ENCODE results near the gene SCUBE1.

Gene SCUBE1

DNA sequence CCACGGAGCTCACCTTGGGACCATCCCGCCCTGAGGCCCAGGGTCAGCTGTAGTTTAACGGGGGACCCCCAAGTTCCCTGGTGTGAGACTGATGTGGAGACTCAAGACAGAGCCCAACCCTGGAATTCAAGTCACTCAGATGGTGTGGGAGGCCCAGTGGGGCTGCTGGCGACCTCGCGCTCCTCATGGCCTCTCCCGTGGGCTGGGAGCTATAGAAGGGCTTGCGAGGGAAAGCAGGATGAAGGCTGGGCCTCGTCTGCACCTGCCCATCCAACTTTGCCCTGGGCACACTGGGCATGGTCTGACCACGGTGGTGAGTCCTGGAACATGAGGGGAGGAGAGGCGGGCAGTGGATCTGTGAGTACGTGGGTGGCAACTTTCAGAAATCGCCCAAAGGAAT lies 142.6 kb downstream of the SCUBE1 start:
- peaks cover 6% of the 10 kb centered on the region for H3K27me3 ChIP-seq
- TF ChIP-seq, protein P1, sequence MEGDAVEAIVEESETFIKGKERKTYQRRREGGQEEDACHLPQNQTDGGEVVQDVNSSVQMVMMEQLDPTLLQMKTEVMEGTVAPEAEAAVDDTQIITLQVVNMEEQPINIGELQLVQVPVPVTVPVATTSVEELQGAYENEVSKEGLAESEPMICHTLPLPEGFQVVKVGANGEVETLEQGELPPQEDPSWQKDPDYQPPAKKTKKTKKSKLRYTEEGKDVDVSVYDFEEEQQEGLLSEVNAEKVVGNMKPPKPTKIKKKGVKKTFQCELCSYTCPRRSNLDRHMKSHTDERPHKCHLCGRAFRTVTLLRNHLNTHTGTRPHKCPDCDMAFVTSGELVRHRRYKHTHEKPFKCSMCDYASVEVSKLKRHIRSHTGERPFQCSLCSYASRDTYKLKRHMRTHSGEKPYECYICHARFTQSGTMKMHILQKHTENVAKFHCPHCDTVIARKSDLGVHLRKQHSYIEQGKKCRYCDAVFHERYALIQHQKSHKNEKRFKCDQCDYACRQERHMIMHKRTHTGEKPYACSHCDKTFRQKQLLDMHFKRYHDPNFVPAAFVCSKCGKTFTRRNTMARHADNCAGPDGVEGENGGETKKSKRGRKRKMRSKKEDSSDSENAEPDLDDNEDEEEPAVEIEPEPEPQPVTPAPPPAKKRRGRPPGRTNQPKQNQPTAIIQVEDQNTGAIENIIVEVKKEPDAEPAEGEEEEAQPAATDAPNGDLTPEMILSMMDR (IDR thresholded peaks at IDR 0.05): no peak
- H3K27ac ChIP-seq: no peak overlapping the region

DNA sequence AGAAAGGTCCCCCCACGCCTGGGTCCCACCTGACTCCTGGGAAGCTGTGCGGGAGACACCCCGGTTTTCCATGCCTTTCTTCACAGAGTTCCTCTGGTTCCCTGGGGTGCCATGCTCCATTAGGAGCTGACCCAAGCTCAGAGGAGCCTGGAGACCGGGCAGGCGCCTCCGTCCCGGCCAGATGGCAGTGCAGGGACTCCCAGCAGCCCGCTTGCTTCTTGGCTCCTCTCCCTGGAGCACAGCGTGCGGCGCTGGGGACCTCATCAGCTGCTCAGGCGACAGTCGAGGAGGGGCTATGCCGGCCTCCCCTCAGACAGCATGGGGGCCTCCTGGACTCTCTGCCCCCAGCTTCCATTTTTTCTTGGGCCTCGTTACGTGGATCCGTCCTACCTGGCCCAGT lies 143.1 kb downstream of the SCUBE1 start:
- H3K27me3 ChIP-seq: peaks cover 6% of the 10 kb centered on the region

More for the DNA sequence above, 142.6 kb downstream of the SCUBE1 start:
- H3K4me3 ChIP-seq (ENCODE audit: low read depth in 1 of 2, low read length in 1 of 2): no peak overlapping the region
- H3K36me3 ChIP-seq: no peaks in the 10 kb centered on the region
- no peaks in the 10 kb centered on the region for H3K4me1 ChIP-seq (ENCODE audit: control insufficient read depth in 1 of 2, insufficient read depth in 1 of 2, low read depth in 1 of 2, low read length in 1 of 2)
- H3K9me3 ChIP-seq: no peaks in the 10 kb centered on the region

DNA sequence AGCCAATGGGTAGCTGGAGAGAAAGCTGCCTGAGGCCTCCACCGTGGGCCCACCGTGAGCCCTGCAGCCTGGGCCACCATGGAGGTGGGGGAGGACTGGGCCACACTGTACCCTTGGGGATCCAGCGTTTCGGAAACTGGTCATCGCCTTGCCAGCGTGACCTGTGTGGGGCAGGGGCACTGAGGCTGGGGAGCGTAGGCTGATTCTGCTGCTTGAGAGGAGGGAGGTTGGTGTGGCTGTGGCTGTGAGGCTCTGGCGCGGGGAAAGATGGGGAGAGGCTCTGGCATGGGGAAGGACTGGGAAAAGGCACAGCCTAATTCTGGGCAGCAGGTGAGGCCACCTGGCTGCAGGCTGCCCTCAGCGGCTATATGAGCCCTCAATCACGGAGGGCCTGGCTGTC lies 143.6 kb downstream of the SCUBE1 start:
- Histone ChIP-seq H3K27me3 (peaks cover 6% of the 10 kb centered on the region), H3K4me1 (ENCODE audit: control insufficient read depth in 1 of 2, insufficient read depth in 1 of 2, low read depth in 1 of 2, low read length in 1 of 2) (no peaks in the 10 kb centered on the region), H3K9me3 (no peaks in the 10 kb centered on the region), H3K4me3 (ENCODE audit: low read depth in 1 of 2, low read length in 1 of 2) (no peak overlapping the region), H3K36me3 (no peaks in the 10 kb centered on the region), H3K27ac (no peak overlapping the region)
- TF ChIP-seq, protein P1 (IDR thresholded peaks at IDR 0.05): no peak

More for the DNA sequence above, 143.1 kb downstream of the SCUBE1 start:
- H3K27ac ChIP-seq: no peak overlapping the region
- no peaks in the 10 kb centered on the region for H3K4me1 ChIP-seq (ENCODE audit: control insufficient read depth in 1 of 2, insufficient read depth in 1 of 2, low read depth in 1 of 2, low read length in 1 of 2)
- TF ChIP-seq, protein P1 (IDR thresholded peaks at IDR 0.05): no peak
- no peaks in the 10 kb centered on the region for H3K9me3 ChIP-seq
- no peaks in the 10 kb centered on the region for H3K36me3 ChIP-seq
- no peak overlapping the region for H3K4me3 ChIP-seq (ENCODE audit: low read depth in 1 of 2, low read length in 1 of 2)

DNA sequence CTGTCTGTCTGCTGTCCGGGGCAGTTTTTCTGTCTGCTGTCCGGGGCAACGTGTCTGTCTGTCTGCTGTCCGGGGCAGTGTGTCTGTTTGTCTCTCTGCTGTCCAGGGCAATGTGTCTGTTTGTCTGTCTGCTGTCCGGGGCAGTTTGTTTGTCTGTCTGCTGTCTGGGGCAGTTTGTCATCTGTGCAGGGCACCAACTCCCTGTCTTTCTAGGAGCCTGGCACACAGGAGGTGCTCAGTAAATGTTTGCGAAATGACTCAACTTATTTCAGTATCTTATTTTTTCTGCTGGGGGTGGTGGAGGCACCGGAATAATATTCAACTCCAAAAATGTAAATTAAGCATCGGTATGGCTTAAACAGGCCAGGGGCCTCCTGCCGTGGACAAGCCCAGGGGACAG lies 144.2 kb downstream of the SCUBE1 start:
- Histone ChIP-seq H3K27ac (no peak overlapping the region), H3K4me3 (ENCODE audit: low read depth in 1 of 2, low read length in 1 of 2) (no peak overlapping the region), H3K4me1 (ENCODE audit: control insufficient read depth in 1 of 2, insufficient read depth in 1 of 2, low read depth in 1 of 2, low read length in 1 of 2) (no peaks in the 10 kb centered on the region), H3K9me3 (no peaks in the 10 kb centered on the region), H3K36me3 (no peaks in the 10 kb centered on the region), H3K27me3 (peaks cover 6% of the 10 kb centered on the region)
- TF ChIP-seq, protein P1 (IDR thresholded peaks at IDR 0.05): no peak

DNA sequence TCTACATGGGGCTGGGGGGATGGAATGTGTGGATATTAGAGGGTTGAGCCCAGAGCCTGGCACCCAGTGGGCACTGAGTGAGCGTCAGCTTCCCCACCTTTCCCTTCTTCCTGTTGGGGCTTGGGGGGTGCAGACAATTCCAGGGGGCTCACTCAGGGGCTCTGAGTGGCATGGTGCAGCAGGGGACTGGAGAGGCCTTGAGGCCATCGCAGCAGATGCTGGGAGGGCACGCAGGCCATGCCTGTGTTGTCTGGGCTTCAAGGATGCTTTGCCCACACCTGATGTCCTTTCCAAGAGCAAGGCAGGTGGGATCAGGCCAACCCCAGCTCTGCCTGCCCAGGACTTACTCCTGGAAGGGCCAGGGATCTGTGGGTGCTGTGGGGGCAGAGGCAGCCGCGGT lies 145.0 kb downstream of the SCUBE1 start:
- no peaks in the 10 kb centered on the region for H3K9me3 ChIP-seq
- TF ChIP-seq, protein P1 (IDR thresholded peaks at IDR 0.05): no peak
- no peaks in the 10 kb centered on the region for H3K4me1 ChIP-seq (ENCODE audit: control insufficient read depth in 1 of 2, insufficient read depth in 1 of 2, low read depth in 1 of 2, low read length in 1 of 2)
- no peak overlapping the region for H3K27ac ChIP-seq
- no peak overlapping the region for H3K4me3 ChIP-seq (ENCODE audit: low read depth in 1 of 2, low read length in 1 of 2)
- no peaks in the 10 kb centered on the region for H3K36me3 ChIP-seq
- peaks cover 6% of the 10 kb centered on the region for H3K27me3 ChIP-seq
